ENCODE data around the gene COA3.

COA3 gene

DNA sequence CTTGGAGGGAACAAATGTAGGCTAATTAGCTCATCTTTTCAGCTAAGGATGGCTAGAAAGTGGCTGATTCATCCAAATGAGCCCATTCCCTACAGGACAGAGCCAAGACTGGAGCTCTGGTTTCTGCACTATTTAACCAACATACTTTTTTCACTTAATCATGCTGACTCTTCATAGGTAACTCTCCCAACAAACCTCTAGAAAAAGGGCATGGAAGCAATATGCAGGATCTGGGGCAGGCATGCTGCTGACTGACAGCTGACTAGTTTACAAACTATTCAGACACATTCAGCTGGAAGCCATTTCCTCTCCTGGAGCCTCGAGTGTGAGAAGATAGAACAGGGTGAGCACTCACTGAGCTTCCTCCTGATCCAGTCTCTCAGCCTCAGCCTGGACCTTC, 19.4 kb upstream of the COA3 start:
- no peak for DNase-seq

DNA sequence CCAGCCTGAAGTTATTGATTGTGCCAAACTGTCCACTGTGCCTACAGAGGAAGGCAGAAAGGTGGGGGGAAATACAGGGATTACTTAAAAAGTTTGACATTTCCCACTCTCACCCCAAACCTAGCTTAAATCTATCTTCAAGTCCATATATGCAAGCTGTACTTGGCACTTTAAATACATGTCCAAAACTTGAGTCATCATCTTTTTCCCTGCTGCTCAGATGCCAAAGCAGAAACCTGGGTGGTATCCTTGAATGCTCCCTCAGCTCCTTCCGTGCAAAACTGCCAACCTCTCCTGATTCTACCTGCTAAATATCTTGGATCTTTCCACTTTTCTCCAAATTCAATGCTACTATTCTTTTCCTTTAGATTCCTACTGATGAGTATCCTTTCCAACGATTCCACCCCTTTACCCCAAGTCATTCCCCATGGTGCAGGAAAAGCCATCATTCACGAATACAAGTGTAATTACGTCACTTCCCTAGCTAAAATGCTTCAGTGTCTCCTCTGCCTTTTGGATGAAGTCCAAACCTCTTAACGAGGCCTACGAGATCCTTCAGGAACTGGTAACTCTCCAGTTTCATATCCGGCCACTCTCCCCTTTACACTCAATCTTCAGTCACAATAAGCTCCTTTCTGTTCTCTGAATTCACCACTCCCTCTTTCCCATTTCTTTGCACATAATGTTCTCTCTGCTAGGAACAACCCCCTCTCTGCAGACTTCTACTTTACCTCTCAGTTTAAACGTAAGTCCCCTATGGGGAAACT, 16.3 kb upstream of the COA3 start:
- no peak for DNase-seq

DNA sequence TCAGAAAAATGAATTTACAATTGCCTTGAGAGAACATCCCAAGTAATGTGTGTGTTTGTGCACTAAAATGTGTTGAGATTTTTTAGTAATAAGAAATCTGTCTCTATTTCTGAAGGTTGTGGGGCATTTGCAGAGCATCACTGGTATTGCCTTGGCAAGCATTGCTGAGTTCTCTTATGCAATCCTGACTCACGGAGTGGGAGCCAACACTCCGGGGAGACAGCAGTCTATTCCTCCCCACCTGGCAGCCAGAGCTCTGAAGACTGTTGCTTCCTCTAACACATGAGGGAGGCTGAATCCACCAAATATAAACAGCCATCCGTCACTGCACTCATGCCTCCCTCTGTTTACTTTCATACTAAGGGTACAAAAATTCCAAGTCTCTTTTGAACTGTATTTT, 10.7 kb upstream of the COA3 start:
- no peak for DNase-seq

DNA sequence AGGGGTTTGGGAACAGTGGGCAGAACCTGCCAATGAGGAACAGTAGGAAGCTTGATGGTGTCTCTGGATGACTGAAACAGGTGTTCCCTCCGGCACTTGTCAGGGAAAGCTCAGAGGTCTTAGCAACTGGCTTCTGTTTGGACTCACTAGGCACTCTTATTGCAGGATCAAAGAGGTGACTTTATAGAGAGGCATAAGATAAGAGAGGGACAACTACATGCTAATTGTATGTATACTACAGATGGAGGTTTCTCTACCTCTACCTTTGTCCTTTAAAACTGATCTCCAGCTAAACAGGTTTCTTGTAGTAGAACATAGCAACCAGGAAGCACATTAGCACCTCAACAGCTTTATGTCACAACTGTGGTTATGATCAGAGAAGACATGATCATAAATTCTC, 7.7 kb upstream of the COA3 start:
- no peak for DNase-seq

DNA sequence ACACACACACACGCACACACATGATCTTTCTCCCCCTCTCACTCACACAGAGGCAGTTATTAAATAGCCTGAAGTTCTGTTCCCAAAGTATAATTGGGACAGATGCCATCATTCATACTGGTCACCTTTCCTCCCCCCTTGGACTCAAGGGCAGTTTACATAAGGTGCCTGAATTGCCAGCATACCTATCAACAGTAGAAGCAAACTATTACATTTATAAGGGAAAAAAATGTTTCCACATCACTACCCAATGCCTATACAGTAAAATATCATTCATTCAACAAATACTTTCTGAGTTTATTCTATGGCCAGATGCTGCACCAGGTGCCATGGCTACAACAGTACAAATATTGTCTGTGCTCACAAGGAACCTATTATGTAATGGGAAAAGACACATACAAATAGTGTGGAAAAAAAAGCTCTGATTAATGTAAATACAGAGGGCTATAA, 6.4 kb upstream of the COA3 start:
- DNase-seq: no peak

DNA sequence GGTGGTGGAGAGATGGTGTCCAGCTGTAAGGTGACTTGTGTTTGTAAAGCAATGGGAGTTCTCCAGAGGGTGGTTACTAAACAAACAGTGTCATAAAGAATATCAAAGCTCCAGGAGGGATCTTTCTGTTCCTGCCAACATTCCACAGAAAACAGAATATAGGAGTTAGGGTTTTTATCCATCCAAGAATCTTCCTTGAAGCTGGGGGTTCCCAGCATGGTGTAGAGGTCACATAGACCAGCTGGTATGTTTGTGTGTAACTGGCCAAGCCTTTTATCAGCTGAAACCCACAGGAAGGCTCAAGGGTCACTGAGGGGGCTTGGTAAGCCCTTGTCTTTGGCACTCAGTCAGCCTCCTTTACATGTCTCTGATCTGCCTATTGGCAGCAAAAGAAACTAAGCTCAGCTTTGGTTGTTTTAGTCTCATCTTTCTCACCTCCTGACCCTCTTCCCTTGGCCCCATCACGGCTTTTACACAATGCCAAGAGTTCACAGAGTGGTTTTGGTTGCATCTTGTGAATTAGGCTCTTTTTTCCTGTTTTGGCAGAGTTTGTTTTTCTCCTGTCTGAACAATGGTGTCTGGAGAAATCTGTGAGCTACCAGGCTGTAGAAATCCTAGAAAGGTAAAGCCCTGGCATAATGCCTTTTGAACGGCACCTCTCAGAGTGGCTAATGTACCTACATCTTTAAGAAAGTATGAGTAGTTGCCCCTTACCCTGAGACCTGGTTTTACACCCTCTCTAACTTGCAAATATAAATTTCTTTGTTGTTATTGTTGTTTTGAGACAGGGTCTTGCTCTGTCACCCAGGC, 4.8 kb upstream of the COA3 start:
- no peak for DNase-seq

DNA sequence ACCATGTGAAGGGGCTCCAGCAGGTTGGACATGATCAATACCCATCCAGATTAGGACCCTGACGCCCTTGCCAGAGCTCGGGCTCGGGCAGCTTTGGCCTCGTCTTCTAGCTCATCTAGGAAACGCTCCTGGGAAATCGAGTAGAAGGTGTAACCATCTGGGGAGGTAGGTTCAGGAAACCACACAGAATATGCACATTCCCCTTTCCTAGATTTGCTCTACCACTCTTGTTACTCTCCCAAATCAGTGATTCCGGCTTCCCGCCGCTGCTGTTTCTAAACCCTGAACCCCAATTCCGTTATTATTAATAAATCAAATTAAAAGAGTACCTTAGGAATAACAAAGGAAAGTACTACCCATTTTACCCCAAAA, 507 bp downstream of the COA3 start:
- no peak for DNase-seq

DNA sequence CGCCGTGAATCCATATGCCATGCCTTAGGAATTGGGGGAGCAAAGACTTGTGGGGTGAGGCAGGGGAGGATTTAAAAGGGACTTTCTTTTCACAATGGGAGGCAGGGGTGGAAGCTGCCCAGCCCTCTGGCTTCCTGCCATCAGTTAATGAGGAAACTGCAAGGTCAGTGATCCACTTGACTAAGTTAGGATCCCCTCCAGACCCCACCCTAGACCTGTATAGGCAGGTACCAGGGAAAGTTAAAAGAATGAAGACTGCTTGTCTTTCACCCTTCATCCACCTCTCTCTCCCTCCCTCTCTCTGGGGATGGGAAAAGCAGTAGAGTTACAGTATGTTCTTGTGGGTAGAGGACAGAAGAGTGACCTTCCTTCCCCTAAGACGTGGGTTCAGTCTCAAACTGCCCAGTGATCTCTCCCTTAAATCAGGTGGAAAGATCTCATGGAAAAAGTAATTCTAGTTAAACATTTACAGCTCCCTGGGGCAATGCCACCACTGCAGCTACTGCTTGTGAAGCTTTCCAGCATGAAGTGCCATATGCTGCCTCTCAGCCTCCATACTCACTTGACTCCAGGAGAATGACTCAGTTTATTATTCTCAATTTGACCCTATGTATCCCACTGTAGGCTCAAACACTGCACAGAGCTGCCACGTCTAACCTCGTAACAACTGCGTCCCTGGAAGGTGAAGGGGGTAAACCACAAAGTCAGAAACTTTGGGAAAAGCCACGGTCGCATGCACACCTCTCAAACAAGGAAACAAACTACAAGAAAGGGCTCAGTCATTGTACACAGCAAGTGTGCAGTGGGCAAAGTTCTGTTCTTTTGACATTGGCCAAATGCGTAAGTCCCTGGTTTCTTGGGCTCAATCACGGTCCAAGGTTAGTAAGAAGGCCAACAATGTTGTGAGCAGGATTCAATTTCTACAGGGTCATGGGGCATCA, 1.2 kb downstream of the COA3 start:
- DNase-seq: no peak

DNA sequence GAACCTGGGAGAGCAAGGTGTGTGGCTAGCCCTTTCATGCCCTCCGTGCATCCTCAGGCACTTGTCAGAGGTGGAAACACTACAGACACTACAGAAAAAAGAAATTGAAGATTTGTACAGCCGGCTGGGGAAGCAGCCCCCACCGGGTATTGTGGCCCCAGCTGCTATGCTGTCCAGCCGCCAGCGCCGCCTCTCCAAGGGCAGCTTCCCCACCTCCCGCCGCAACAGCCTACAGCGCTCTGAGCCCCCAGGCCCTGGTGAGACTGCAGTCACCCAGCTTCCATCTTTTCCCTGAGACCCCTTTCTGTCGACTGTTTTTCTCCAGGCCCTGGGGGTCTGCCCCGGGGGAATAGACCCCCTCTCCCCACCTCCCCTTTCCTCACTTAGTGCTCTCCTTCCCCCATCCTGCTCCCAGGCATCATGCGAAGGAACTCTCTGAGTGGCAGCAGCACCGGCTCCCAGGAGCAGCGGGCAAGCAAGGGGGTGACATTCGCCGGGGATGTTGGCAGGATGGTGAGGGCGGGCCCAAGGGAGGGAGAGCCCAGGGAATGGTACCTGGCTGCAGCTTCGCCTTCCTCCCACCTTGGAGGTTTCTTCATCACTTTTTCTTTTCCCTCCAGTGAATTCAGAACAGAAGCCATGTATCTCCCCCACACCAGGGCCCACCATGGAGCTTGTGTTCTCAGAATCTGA, 2.3 kb downstream of the COA3 start:
- no peak for DNase-seq

DNA sequence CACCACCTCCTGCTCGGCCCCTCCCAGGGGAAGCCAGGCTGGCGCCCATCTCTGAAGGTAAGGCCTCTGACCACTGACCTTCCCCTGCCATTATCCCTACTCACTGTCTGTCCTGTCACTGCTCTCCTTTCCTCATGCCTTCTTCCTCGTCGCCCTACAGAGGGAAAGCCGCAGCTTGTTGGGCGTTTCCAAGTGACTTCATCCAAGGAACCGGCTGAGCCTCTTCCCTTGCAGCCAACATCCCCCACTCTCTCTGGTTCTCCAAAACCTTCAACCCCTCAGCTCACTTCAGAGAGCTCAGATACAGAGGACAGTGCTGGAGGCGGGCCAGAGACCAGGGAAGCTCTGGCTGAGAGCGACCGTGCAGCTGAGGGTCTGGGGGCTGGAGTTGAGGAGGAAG, 3.0 kb downstream of the COA3 start:
- no peak for DNase-seq

DNA sequence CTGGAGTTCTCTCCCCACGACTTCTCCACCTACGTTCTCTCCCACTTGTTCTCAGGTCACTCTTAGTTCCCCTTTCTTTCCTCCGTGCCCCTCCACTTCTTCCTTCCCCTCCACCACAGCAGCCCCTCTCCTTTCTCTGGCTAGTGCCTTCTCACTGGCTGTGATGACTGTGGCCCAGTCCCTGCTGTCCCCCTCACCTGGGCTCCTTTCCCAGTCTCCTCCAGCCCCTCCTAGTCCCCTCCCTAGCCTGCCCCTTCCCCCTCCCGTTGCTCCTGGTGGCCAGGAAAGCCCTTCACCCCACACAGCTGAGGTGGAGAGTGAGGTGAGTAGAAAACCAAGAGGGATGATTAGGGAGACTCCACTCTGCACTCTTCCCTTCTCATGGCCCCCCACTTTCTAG, 3.4 kb downstream of the COA3 start:
- no peak for DNase-seq

DNA sequence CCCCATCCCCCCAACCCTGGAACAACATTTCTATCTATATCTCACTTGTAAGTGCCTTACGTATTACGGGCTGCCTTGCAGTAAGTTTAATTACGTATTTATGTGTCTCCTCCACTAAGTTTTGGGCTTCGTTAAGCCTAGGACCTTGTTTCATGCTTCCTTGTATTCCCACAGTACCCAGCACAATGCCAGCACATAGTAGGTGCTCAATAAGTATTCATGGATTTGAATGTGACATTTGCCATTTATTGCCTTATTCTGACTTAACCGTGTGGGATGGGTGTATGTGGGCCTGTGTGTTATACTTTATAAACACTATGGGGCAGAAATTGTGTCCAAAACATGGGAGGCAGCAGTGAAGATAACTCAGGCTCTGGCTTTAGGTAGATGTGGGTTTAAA, 6.0 kb downstream of the COA3 start:
- DNase-seq: no peak

DNA sequence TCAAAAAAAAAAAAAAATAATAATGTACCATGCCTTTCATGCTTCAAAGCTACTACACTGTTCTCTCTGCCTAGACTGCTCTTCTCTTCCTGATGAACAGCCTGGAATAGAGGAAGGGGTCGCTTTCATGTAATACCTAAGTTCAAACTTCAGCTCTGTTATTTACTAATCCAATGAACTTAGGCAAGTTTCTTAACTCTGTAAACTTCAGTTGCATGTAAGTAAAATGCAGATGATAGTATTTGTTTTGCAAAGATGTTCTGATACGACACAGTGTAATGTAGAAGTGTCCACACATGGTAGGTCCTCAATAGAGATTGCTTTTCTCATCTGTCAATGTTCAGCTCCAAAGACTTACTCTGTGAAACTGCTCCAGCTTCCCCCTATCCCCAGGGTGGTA, 6.6 kb downstream of the COA3 start:
- DNase-seq: no peak

DNA sequence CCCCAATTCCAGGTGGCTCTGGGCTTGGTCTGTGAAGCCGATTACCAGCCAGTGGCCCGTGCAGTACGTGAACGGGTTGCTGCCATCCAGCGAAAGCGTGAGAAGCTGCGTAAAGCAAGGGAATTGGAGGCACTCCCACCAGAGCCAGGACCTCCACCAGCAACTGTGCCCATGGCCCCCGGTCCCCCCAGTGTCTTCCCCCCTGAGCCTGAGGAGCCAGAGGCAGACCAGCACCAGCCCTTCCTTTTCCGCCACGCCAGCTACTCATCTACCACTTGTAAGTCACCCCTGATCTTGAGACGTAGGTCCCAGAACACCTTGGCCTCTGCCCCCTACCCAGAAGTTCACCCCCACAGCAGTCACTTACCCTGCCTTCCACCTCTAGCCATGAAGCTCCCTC, 11.2 kb downstream of the COA3 start:
- no peak for DNase-seq

DNA sequence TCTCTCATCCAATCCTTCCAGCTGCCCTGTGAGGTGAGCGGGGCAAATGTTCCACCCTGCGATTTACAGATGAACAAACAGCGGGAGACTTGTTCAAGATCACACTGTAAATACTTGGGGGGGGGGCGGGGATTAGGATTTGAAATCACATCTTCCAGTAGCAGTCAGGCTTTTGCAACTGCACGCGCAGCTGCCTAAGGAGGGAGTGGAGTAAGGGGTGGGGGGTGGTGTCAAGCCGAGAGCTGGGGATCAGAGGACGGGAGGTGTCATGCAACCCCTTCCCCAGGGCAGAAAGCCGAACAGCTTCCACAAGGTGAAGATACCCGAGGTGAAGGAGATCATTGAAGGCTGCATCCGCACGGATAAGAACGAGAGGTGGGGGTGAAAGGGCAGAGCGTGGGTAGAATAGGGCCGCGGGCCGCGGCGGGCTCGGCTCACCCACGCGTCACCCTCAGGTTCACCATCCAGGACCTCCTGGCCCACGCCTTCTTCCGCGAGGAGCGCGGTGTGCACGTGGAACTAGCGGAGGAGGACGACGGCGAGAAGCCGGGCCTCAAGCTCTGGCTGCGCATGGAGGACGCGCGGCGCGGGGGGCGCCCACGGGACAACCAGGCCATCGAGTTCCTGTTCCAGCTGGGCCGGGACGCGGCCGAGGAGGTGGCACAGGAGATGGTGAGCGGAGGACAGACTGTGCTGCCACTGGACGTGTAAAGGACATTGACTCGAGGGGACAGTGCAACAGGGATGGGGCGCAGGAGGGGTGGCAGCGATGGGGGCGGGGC, 13.5 kb downstream of the COA3 start:
- no peak for DNase-seq

DNA sequence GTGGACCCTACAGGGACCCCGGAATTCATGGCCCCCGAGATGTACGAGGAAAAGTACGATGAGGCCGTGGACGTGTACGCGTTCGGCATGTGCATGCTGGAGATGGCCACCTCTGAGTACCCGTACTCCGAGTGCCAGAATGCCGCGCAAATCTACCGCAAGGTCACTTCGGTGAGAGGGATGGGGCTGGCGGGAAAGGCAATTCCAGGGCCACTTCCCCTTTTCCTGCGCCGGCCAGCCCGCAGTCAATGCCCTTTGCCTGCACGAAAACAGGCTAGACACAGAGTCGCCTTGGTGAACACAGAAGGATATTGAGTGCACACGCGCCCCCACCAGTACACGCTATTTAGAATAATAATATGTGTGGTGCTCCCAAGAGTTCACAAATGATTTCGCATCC, 14.1 kb downstream of the COA3 start:
- peak; percentile 30 for DNase-seq

DNA sequence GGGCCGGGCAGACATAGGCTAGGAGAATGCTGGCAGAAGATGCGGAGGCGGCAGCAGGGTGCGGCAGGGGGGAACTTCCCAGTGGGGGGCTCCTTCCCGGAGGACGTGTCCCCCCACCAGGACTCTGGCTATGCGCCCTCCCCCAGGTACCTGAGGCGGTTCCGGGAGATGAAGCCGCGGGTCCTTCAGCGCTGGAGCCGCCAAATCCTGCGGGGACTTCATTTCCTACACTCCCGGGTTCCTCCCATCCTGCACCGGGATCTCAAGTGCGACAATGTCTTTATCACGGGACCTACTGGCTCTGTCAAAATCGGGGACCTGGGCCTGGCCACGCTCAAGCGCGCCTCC, 14.7 kb downstream of the COA3 start:
- no peak for DNase-seq

DNA sequence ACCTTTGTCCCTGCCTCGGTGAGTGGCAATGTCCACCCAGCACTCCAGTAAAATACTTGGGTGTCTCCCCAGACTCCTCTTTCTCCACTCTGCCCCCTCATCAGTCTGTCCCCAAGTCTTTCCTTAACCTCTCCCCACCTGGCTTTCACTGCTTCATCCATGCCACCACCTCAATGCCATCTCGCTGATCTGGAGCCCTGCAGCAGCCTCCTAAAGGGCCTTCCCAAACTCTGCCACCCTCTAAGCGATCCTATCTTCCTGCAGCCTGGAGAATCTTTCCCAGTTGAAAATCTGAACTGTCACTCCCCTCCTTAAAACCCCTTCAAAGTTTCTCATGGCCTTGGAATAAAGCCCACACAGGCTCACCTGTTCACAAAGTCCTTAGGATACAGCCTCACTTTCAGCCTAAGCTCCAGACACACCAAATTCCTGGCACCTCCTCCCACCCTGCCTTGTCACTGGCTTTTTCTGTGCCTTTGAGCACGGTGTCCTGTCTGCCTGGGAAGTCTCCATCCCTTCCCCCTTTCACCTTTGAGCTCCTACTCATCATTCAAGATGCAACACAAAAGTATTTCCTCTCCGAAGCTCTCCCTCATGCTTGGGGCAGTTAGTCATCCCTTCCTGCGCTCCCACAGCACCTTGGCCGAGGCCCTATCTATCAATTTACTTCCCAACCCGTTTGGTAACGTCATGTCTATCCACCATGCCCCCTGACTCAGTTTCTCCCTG, 15.3 kb downstream of the COA3 start:
- no peak for DNase-seq

DNA sequence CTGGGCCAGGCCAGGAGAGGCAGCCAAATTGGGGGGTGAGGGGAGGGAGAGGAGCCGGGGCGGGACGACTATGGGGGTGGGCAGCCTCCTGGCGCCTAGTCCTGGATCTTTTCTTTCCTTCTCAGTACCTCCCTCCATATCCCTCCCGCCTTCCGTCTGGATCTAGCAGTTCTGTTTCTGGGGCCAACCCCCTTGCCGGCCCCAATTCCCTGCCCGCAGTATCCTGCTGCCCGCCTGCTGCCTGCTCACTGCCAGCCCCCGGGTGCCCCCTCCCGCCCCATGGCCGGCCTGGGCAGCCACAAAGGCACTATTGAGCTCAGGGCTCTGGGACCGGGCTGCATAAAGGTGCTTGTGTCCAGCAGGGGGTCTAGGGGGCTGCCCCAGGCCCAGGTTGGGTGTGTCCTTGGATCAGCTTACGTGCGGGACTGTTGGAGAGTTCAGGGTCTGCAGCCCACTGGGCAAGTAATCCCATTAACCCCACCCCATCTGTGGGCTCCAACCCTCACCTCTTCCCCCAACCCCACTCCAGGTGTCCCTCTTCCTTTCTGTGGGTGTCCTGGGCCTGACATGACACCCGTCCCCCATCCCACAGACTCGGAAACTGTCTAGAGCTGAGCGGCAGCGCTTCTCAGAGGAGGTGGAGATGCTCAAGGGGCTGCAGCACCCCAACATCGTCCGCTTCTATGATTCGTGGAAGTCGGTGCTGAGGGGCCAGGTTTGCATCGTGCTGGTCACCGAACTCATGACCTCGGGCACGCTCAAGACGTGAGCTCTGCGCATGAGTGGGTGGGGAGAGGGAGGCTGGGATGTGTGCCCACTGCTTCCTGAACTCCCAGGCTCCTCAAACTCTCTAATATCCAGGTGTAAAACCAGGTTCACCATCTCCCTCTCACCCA, 16.1 kb downstream of the COA3 start:
- DNase-seq: no peak

DNA sequence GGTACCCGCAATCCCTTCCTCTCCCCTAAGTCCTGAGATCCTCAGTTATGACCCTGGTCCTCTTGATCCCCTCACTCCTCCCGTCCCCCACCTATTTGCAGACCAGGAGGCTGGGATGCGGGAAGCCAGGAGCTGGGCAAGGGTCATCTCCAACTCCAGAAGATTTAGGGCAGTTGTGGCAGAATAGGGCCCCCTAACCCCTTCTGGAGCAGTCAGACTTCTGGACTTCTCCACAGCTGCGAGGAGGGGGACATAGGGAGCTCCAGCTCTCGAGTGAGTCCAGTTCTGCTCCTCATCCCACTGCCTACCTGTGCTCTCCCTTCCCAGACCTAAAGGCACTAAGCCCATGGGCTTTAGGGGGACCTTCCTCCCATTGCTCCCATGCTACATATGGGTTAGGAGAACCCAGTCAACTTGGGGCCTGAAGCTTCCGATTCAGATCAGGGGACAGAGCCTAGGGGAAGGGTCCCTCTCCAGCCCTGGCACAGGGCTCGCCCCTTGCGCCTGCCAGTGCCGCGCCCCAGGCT, 16.8 kb downstream of the COA3 start:
- DNase-seq: no peak
